HG03097 (cell line): ENCODE data around the gene TMEM92.

ENCODE experiments used
- ATAC-seq: cut with Tn5 transposase; IDR thresholded peaks from one replicate; pipeline ENCODE4 v1.9.1; 2021; ENCODE audit not compliant: unreplicated experiment, low FRiP score

The TMEM92 gene

GRCh38 chr17:50274142-50274896 lies at the start of gene TMEM92:
TMEM92 (plus strand) TSS chr17:50274466; CDS start chr17:50274502, 36 bp downstream.
- ATAC-seq: no peak

- no peak for ATAC-seq
Measured at GRCh38 chr17:50225701-50226240, 48.5 kb upstream of the TMEM92 start.

GRCh38 chr17:50234581-50234980 lies 39.7 kb upstream of the TMEM92 start:
- no peak for ATAC-seq

- ATAC-seq: no peak
Measured at GRCh38 chr17:50237901-50238300, 36.4 kb upstream of the TMEM92 start.

GRCh38 chr17:50238601-50239280 lies 35.5 kb upstream of the TMEM92 start:
- no peak for ATAC-seq

GRCh38 chr17:50239937-50240336 lies 34.3 kb upstream of the TMEM92 start:
- ATAC-seq: no peak

GRCh38 chr17:50240851-50241250 lies 33.4 kb upstream of the TMEM92 start:
- ATAC-seq: no peak

- no peak for ATAC-seq
Measured at GRCh38 chr17:50241431-50241830, 32.8 kb upstream of the TMEM92 start.

GRCh38 chr17:50244771-50245170 lies 29.5 kb upstream of the TMEM92 start:
- no peak for ATAC-seq

- ATAC-seq: no peak
Measured at GRCh38 chr17:50248255-50248654, 26.0 kb upstream of the TMEM92 start.

GRCh38 chr17:50252781-50253180 lies 21.5 kb upstream of the TMEM92 start:
- no peak for ATAC-seq

- no peak for ATAC-seq
Measured at GRCh38 chr17:50255766-50256635, 18.3 kb upstream of the TMEM92 start.

GRCh38 chr17:50256826-50257618 lies 17.2 kb upstream of the TMEM92 start:
- ATAC-seq: no peak

GRCh38 chr17:50257676-50258224 lies 16.5 kb upstream of the TMEM92 start:
- no peak for ATAC-seq

GRCh38 chr17:50258647-50259476 lies 15.4 kb upstream of the TMEM92 start:
- no peak for ATAC-seq

- no peak for ATAC-seq
Measured at GRCh38 chr17:50259477-50260324, 14.6 kb upstream of the TMEM92 start.

- no peak for ATAC-seq
Measured at GRCh38 chr17:50260501-50260911, 13.8 kb upstream of the TMEM92 start.
